HG03097 (cell line): Measurements from ENCODE around the gene ZNF860.

Source experiments
- ATAC-seq: cut with Tn5 transposase; IDR thresholded peaks from one replicate; pipeline ENCODE4 v1.9.1; 2021; ENCODE audit not compliant: unreplicated experiment, low FRiP score

Gene ZNF860

DNA sequence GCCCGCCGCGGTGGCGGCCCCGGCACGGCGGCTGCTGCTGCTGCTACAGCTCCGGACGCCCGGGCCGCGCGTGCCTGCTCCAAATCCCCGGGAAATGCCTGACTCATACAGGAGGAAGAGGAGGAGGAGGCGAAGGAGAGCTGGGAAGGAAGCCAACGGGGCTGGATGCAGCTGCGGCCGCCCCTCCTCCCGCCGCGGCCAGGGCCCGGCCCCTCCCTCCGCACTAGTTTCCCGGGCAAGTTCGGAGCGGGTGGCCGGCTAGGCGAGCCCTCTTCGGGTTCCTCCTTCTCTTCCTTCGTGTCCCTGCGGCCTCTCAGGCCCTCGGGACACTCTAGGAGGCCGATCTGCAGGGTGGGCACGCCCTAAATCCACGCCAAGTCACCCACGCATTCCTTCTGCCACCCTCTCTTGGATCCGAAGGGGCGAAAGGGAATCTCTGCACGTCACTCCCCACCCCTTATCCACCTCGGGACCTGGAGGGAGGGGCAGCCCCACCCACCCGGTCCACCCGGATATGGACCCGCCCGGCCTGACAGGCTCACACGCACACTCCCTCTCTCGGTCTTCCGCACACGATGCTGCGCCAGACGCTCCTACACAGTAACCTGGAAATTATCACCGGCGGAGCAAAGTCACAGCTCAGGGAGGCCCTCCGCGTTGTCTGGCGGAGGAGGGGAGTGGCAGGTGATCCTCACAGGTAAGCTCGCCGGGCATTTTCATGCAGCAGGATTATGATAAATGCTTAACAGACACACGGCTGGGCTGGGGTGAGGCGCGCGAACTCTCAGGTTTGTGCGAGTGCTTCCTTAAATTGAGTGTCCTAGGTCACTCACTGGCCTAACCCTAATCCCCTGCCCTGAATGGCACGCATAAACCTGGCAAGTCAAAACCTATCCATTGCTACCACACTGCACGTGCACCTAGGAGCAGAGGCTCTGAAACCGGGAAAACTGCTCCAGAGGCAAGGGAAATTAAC is at the start of gene ZNF860, which contains the start of gene OSBPL10:
Gene ZNF860, plus strand, starts transcription at position 545 of the 976 bp plus-strand sequence. CDS start 7,330 bp downstream, outside the sequence.
Gene OSBPL10, minus strand, starts transcription at position 57 of the 976 bp plus-strand sequence. CDS start 83 bp downstream, outside the sequence.
- ATAC-seq: no peak

DNA sequence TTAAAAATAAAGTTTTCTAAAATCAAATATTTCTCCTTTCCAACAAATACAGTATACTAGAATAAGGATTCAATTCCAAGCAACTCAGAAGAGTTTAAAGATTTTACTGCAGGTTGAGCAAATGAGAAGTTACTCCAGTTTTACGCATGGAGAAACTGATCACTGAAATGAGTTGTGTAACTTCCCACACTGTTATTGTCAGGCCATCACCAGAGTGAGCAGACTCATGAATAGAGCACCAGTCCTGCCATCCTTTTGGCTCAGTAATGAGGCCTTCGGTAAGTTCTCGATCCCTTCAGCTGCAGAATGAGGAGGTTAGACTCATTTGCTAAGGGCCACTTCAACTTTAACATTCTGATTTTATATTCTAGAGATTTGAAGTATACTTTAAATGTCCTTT is 48.6 kb upstream of the ZNF860 start:
- no peak for ATAC-seq

DNA sequence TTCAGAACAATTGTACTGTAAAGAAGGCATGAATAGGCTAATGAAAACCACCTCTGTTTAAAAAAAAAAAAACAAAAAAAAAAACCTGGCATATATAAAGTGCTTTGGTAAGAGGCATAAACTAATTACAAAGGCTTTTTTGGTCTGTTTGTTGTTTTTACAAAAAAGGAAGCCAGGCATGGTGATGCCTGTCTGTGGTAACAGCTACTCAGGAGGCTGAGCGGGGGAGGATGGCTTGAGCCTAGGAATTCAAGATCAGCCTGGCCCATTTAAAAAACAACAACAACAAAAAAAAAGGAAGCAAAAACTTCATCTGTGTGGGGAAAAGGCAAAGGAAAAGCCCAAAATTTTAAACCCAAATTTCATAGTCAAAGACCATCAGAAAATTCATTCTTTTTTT is 47.5 kb upstream of the ZNF860 start:
- ATAC-seq: no peak

DNA sequence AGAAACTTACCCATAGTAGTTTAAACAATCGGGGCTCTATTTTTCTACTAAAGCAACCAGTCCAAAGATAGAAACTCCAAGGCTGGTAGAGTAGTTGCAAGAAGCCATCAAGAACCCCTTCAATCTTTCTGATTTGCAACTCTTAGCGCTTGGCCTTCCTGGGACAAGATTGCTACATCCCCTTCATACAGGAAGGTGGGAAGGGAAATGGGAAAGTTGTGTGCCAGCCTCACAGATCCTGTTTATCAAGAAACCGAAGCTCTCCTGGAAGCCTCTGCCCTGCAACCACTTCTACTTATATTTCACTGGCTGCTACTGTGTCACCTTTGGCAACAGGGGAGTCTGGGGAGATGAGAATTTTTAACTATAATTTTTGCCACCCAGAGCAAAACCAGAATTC is 46.7 kb upstream of the ZNF860 start:
- ATAC-seq: no peak

DNA sequence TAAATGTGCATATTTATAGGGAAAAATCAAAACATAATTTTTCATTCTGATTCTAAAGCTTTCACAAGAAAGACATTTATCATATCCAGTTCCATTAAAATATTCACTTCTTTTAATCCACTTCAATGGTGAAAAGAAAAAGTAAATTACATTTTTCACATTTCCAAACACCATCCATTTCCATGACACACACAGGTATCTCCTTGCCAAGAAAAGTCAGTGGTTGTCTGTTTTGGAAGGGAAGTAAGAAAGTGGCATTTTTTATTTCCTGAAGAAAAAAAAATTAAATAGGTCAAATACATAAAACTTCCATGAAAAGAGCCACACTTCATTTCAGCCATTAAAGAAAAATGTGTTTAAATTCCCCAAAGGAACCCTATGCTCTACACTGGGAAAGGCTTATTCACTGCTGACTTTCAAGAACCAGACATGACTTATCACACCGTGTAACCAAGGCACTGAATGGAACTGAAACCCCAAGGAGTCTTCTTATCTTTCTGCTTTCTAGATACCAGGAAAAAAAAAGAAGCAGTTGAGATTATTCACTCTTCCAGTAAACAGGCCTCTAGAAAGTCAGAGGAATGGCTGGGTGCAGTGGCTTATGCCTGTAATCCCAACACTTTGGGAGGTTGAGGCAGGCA is 45.0 kb upstream of the ZNF860 start:
- ATAC-seq: no peak

DNA sequence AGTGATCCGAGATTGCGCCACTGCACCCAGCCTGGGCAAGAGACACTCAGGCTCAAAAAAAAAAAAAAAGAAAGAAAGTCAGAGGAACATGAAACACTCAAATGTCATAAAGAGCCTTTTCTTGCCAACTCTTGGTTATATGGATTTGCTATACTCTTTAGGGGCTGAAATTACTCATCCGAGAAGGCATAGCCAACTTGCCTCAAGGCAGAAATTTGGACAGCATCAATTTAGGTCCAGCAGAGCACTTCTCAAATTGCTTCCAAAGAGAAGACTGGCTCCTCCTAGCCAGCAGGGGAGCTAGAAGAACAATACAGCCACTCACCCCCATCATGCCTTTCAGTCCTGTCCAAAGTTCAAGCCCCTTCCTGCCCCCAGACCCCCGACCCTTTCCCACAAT is 44.3 kb upstream of the ZNF860 start:
- no peak for ATAC-seq

DNA sequence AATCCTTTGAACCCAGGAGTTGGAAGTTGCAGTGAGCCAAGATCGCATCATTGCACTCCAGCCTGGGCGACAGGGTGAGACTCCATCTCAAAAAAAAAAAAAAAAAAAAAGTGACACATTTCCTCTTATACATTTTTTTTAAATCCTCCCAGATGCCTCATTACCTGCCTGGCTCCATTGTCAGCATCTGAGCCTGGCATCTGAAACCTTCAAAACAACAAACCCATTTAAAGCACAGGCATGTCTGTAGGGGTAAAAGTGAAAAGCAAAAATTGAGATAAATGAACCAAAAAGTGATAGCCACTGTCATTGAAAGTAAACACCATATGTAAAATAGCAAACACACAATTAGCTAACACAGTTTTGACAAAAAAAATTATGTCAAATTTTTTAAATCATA is 39.1 kb upstream of the ZNF860 start:
- no peak for ATAC-seq

DNA sequence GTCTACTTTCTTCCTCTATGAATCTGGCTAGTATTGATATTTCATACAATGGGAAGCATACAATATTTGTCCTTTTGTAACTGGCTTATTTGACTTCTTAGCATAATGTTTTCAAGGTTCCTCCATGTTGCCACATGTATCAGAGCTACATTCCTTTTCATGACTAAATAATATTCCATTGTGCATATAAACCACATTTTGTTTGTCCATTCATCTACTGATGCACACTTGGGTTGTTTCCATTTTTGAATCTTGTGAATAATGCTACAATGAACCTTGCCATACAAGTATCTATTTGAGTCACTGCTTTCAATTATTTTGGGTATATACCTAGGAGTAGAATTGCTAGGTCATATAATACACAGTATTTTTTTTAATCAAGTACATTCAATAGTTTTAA is 38.5 kb upstream of the ZNF860 start:
- no peak for ATAC-seq

DNA sequence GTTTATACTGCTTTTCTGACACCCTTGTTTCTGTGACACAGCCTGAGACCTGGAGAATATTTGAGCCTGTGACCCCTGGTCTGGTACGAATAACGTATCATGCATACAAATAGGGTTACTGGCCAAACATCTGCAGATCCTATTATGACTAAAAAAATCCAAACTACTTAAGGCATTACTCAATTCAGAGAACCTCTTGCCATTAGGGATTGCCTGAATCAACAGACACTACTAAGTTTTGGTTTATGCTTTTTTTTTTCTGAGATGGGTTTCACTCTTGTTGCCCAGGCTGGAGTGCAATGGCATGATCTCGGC is 35.9 kb upstream of the ZNF860 start:
- ATAC-seq: no peak

DNA sequence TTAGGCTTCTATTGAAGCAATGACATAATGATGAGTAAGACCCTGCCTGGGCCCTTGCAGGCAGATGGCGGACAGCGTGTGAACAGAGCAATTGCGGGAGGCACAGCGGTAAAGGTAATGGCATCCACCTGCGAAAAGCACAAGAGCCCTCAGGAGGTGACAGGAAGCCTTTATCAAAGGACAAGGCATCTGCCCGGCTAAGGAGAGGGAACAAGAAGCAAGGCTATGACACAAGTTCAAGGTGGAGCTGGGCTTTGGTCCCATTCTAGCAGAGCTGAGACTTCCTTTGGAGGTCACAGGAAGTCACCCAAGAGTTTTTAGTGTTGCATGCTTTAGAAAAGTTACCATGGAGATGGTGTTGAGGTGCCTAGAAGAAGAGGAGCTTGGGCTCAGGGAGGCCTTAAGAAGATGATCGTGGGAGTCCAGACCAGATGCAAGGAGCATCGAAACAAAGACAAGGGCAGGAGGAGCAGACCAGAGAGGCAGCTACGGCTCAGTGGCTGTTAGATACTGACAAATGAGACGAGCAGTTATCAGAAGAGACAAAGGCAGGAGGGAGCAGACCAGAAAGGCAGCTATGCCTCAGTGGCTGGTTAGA is 35.0 kb upstream of the ZNF860 start:
- ATAC-seq: no peak

DNA sequence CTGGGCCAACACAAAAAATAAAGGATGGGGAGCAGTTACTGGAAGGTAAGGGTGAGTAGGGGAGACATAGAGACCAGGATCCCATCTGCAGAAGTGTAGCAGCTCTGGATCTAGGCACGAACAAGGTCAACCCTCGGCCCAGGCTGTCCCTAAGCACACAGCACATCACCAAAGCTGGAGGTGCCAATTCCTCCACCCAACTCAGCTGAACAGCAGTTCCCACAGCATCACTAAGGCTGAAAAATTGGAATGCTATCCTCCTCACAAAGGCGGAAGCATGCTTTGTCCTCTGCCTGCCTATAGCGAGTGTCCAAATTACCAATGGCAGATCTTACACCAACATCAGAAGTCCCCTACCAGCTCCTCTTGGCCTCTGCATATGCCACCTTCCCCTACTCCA is 34.4 kb upstream of the ZNF860 start:
- no peak for ATAC-seq

DNA sequence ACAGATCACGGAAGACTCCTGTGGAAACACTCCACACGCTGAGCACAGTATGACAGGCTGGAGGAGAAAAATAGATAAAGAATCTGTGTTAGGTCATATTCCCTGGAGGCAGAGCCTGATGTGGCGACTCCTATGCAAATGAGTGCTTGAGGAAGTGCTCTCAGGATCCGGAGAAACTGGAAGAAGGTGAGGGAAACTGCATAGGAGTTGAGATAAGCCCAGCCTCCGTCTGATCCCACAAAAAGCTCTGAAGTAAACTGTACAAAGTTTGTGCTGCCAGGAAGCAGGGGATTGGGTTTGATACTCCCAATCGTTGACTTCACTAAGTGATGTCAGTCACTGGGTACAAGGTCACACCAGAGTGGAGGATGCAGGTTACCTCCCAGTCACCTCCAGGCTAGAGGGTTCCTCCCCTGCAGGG is 33.9 kb upstream of the ZNF860 start:
- no peak for ATAC-seq

DNA sequence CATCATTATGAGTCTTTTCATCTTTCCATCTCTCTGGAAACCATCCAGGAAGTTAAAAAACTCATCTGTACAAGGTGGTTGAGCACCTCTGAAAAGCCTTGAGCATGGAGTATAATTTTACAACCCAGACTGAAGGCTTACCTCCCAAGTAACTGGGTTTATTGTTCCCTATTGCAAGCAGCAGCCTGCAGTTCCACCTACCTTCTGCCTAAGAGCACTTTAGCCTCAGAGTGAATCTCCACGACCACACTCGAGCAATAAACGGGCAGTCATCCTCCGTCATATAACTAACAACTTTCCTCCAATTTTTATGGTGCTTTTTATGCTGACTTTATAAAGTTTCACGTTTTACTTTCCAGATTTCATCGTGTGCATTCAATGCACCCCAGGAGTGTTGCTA is 33.3 kb upstream of the ZNF860 start:
- no peak for ATAC-seq

DNA sequence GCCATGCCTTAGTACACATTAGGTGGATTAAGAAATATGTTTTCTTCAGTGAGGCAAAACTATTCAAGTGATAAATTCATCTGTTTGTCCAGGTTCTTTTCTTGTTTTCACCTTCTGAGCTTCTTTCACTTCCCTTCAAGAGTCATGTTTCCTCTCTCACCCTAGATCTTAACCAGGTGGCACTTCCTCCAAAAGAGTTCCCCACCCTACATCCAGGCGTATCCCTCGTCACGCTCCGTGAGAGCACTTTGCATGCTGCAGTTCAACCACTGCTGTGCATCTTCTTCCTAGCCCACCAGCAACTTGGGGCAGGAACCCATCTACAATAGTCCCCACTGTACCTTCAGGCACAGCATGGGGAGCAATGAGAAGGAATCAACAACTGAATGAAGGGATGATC is 29.3 kb upstream of the ZNF860 start:
- peak; percentile 80 for ATAC-seq

DNA sequence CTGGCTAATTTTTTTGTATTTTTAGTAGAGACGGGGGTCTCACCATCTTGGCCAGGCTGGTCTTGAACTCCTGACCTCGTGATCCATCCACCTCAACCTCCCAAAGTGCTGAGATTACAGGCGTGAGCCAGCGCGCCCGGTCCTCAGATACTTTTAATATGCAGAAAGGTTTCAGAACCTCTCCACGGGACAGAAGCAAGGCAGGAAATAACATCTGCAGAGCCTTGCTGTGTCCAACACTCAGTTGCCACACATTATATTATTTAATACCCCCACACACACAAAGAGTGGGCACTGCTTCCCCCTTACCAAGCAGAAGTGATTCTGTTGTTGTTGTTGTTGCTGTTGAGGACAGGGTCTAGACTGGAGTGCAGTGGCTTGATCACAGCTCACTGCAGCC is 28.5 kb upstream of the ZNF860 start:
- no peak for ATAC-seq

DNA sequence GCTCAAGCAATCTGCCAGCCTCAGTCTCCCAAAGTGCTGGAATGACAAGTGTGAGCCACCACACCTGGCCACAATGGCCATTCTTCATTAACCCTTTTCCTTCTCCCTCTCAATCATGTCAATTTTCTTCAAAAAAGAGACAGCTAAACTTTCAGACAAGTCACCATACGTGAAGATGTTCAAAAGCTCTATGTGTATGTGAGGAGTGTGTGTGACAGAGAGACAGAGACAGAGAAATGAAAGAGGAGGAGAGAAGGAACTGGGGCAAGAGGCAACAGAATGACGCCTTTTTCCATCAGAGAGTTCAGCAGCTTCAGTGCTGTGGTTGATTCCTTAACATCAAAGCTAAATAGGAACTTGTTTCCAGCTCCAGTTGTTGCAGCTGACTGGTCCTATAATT is 27.9 kb upstream of the ZNF860 start:
- ATAC-seq: no peak

DNA sequence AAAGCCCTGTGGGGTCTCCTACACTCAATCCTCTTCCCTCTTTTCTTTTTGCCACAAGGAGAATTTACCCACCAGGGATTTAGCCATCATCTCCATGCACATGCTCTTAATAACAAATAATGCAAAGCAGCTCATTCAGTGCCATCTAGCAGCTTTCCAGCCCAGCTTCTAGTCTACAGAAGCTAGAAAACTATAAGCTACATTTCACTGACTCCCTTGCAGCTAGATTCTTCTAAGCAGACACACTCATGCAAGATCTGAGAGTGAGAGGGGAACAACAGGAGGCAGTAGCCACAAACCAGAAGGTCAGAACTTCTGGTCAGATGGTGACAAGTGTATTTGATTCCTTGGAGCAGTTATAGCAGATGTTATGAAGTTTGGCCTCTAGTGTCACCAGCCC is 26.0 kb upstream of the ZNF860 start:
- no peak for ATAC-seq

DNA sequence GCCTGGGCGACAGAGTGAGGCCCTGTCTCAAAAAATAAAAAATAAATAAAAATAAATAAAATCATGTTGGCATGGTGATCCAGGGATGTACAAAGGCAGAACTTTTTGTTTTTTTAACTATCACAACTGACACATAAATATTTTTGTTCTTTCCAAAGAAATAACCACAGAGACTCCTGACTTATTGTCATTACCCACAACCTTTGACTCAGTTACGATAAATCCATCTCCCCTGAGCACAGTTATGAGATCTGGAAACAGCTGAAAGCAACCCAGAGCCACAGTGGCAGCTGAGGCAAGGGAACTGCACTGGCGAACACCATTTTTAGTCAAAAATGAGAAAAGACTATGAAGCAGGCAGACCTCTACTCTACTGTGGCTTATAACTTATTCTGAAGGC is 24.4 kb upstream of the ZNF860 start:
- ATAC-seq: no peak

DNA sequence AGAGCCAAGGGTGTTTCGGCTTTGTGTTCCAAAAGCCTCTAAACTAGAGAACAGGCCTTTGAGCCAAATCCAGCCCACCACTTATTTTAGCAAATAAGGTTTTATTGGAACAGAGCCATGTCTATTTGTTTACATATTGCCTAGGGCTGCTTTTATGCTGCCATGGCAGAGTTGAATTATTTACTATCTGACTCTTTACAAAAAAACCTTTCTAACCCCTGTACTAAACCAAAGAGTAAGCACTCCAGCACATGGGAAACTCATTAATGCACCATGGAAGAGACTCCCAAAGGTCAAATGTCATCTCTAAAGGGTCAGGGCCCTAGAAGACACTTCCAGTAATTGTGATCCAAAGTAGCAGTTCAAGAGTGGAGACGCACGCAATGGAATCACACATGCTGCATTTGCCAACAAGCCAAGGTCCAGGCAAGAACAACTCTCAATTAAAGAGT is 22.8 kb upstream of the ZNF860 start:
- ATAC-seq: no peak

DNA sequence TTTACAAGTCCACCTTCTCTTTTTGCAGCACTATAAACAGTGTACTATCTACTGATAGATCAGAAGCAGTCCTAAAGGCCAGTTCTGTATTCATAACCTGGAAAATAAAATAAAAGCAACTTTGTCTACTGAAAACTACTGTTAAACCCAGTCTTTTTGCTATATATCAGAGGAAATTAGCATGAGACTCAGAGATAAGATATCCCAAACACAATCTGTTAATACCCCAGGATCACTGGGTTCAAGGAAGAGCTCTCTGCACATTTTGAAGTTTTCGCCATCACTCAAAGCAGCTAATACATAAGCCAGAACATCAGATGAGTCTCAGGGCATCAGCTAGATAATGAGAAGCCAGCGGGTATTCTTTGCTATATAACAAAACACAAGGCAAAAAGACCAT is 22.3 kb upstream of the ZNF860 start:
- no peak for ATAC-seq

DNA sequence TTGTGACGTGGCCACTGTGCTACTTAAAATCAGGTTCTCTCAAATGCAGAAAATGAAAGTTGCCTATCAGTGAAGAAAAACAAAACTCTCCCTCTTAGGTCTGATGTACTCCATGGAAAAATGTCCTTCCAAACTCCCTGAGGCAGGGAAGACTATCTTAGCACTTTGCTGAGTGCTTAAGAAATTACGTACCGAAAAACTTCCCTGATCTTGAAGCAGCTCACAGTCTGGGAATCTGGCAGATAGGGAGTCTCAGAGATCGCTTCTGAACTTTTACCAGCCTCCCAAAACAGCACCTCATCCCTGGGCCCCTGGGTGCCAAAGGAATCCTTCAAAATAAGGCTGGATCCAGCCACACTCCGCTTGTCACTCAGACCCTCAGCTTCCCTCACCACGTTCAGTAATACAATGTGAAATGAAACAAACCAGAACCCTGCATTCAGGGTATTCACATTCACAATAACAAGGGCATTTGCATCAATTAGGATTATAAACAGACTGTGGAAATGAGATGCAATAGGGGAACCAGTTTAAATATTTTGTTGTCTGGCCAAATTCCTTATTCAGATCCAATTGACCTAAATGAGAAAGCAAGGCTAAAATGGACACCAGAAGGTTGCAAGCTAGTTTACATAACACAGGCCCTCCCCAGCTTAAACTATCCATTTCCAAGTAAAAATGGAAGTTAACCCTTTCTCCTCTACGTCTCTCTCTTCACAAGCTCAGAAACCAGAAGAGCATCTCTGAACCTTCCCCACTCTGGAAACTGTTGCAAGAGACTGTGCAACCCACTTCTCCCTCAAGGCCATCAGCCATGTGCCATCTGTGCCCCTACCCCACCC is 21.4 kb upstream of the ZNF860 start:
- peak; percentile 24 for ATAC-seq
